ENCODE results near the gene FRS3. TPM values are rescaled to one million over a fixed set of nuclear protein-coding genes. Genes with fewer than 3 reads are reported as not detected.

The FRS3 gene
- total and polyA plus RNA-seq, 2 of the 13 experiments (the other 11 are each of a cell fraction or from before 2014, with no cell fraction given), result 3.0 to 7.4 TPM

DNA sequence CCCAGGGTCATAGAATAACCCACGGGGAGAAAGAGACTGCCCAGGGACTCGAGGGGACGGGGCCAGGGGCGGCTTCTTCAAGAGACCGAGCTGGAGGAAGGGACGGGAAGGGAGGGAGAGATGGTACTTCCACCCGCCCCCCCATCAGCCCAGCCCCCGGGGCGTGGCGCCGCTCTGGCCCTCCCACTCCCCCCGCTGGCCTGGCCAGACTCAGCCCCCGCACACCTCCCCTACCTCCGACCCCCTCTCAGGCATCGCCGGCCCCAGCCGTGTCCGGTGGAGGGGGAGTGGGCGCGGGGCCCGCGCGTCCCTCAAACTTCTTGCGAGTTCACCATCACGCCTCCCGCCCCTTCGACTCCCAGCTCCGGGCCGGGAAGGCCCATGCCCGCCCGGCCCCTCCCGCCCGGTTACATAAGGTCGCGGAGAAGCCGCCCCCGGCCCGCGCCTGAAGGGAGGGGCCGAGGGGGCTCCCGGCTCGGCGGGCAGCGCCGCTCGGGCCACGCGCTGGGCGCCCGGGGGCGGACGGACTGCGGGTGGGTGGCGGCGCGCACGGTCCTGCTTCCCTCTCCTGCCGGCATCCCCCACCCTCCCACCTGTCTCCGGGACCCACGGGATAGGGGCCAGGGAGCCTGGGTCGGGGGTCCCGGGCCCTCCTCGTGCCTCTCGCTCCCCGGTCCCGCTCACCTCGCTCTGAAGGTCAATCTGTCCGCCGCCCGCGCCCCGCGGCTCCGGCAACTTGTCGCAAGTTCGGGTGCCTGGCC is 44.9 kb downstream of the FRS3 start:
- no peaks in the 10 kb centered on the region for H4K20me1 ChIP-seq (ENCODE audit: insufficient read depth, low read length)
- DNase-seq (ENCODE audit: low spot score) (peak; percentile 77), ATAC-seq (peak; percentile 37), FAIRE-seq (no peak)
- no peaks in the 10 kb centered on the region for H3K36me3 ChIP-seq (replicated peaks in 1 of 2; ENCODE audit: control insufficient read depth in 1 of 2, insufficient read depth in 2 of 2, low read length in 2 of 2)
- H3K27me3 ChIP-seq (ENCODE audit: control insufficient read depth in 1 of 2, insufficient read depth in 2 of 2, low read length in 2 of 2), result no peaks in the 10 kb centered on the region; a peak in 1 of 5 replicates
- H2AFZ ChIP-seq (ENCODE audit: low read length), result no peak overlapping the region
- BruUV-seq (replicated peaks), result no TSS peak
- H3K9ac ChIP-seq (ENCODE audit: insufficient read depth, low read depth, low read length), result peak overlapping the region; percentile 73
- in situ Hi-C loops (cut with HindIII; ENCODE audit: extremely low pct_ligation_motif_present, low pct_unique_long_range_greater_than_20kb), result loop anchor here (5.0 kb wide), 1 partner anchor 42 kb away; the partner anchor contains the start of gene FRS3
- intact Hi-C loops (cut with micrococcal nuclease; ENCODE audit: unreplicated experiment), result loop anchor here (1.0 to 2.0 kb wide), 3 partner anchors 12 to 41 kb away; partner anchors contain the start of gene PGC
- H3K9me3 ChIP-seq (ENCODE audit: low read length), result no peaks in the 10 kb centered on the region
- ChIA-PET CTCF (ENCODE audit: low intra/inter-chr PET ratio, low total read pairs) (interaction anchor here (1.0 to 3.0 kb wide), 5 partner anchors 29 to 53 kb away, joined by 3 to 44 read pairs (median 5); partner anchors contain the start of genes FRS3 and TOMM6), POLR2A (interaction anchor here (0.8 to 10.4 kb wide), 25 partner anchors 7 to 403 kb away, joined by 3 to 120 read pairs (median 8); partner anchors contain the start of genes FRS3, PGC, PRICKLE4 and TAF8)
- 2% methylated on average over 34 of the region's 76 CpGs for WGBS (ENCODE audit: low lambda C conversion rate)
- peak overlapping the region; percentile 90 for H3K4me2 ChIP-seq (ENCODE audit: low read depth, low read length)
- peak overlapping the region; percentile 51 to 83 (median 76) for H3K4me3 ChIP-seq (replicated peaks in 1 of 3; ENCODE audit: insufficient read depth in 1 of 3, low read depth in 2 of 3, low read length in 3 of 3)
- H3K79me2 ChIP-seq (ENCODE audit: insufficient read depth, low read length), result peaks cover 3% of the 10 kb centered on the region
- H3K27ac ChIP-seq (ENCODE audit: extremely low read length, insufficient read depth, low read length), result peak overlapping the region; percentile 57
- H3K4me1 ChIP-seq (ENCODE audit: insufficient read depth, low read length), result peaks cover 58% of the 10 kb centered on the region
- TF ChIP-seq TCF7 (IDR thresholded peaks at IDR 0.05; ENCODE audit: low read depth) (peak; percentile 54), KDM5A (IDR thresholded peaks at IDR 0.05; ENCODE audit: borderline replicate concordance, low read length) (no peak), ATAD3A (CRISPR knock-in tag; IDR thresholded peaks at IDR 0.05) (no peak), KAT7 (CRISPR knock-in tag; IDR thresholded peaks at IDR 0.05; ENCODE audit: borderline replicate concordance) (0 out of 2 replicates have a peak, but pooled peaks have one; percentile 16), MEF2D (CRISPR knock-in tag; IDR thresholded peaks at IDR 0.05) (0 out of 2 replicates have a peak, but pooled peaks have one; percentile 28), ZNF772 (CRISPR knock-in tag; IDR thresholded peaks at IDR 0.05) (0 out of 2 replicates have a peak, but pooled peaks have one; percentile 51), MEIS1 (CRISPR knock-in tag; IDR thresholded peaks at IDR 0.05; ENCODE audit: borderline replicate concordance) (no peak), ZBTB38 (CRISPR knock-in tag; IDR thresholded peaks at IDR 0.05) (0 out of 2 replicates have a peak, but pooled peaks have one; percentile 5), MAF1 (CRISPR knock-in tag; IDR thresholded peaks at IDR 0.05; ENCODE audit: borderline replicate concordance) (no peak), NAIF1 (CRISPR knock-in tag; IDR thresholded peaks at IDR 0.05; ENCODE audit: borderline replicate concordance) (no peak), ZNF768 (CRISPR knock-in tag; IDR thresholded peaks at IDR 0.05) (no peak), SCMH1 (CRISPR knock-in tag; IDR thresholded peaks at IDR 0.05; ENCODE audit: borderline replicate concordance) (no peak), ZNF782 (CRISPR knock-in tag; IDR thresholded peaks at IDR 0.05; ENCODE audit: borderline replicate concordance) (0 out of 2 replicates have a peak, but pooled peaks have one; percentile 0), YEATS4 (CRISPR knock-in tag; IDR thresholded peaks at IDR 0.05; ENCODE audit: borderline replicate concordance) (peak; percentile 35; the same call in 1 of the 2 replicates), ZNF292 (CRISPR knock-in tag; IDR thresholded peaks at IDR 0.05; ENCODE audit: borderline replicate concordance, low read depth) (0 out of 2 replicates have a peak, but pooled peaks have one; percentile 4), RORA (CRISPR knock-in tag; IDR thresholded peaks at IDR 0.05) (no peak), ZNF589 (CRISPR knock-in tag; conservative IDR thresholded peaks at IDR 0.05) (0 out of 2 replicates have a peak, but pooled peaks have one; percentile 12)
- TF ChIP-seq, protein P1, sequence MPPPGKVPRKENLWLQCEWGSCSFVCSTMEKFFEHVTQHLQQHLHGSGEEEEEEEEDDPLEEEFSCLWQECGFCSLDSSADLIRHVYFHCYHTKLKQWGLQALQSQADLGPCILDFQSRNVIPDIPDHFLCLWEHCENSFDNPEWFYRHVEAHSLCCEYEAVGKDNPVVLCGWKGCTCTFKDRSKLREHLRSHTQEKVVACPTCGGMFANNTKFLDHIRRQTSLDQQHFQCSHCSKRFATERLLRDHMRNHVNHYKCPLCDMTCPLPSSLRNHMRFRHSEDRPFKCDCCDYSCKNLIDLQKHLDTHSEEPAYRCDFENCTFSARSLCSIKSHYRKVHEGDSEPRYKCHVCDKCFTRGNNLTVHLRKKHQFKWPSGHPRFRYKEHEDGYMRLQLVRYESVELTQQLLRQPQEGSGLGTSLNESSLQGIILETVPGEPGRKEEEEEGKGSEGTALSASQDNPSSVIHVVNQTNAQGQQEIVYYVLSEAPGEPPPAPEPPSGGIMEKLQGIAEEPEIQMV (CRISPR knock-in tag; IDR thresholded peaks at IDR 0.05; ENCODE audit: low read depth), result 0 out of 2 replicates have a peak, but pooled peaks have one; percentile 19
- TF ChIP-seq, protein P2, sequence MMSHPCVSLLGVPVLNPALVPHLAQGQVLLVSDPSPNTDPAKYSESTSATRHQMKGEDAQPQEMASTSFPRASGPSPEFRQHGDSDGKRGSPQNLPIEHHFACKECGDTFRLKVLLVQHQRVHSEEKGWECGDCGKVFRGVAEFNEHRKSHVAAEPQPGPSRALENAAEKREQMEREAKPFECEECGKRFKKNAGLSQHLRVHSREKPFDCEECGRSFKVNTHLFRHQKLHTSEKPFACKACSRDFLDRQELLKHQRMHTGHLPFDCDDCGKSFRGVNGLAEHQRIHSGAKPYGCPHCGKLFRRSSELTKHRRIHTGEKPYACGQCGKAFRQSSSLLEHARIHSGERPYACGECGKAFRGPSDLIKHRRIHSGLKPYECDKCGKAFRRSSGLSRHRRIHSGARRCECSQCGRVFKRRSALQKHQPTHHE (CRISPR knock-in tag; IDR thresholded peaks at IDR 0.05; ENCODE audit: borderline replicate concordance), result 0 out of 2 replicates have a peak, but pooled peaks have one; percentile 15
